GM04503 (cell line): Measurements from ENCODE around the gene GCM1.

ENCODE experiments used
- DNase-seq: peaks from one replicate; pipeline ENCODE4 v3.0.0-alpha.2; 2012; ENCODE audit warnings: low read depth

Gene GCM1

GRCh38 chr6:53107091-53107490, 41.5 kb downstream of the GCM1 start:
- DNase-seq, result no peak

GRCh38 chr6:53104916-53105315, 43.7 kb downstream of the GCM1 start:
- DNase-seq, result no peak

- DNase-seq, result no peak
Observed at GRCh38 chr6:53103993-53104675, 44.5 kb downstream of the GCM1 start.

- no peak for DNase-seq
Observed at GRCh38 chr6:53101006-53101405, 47.6 kb downstream of the GCM1 start.

GRCh38 chr6:53100561-53100960, 48.1 kb downstream of the GCM1 start:
- no peak for DNase-seq

GRCh38 chr6:53095716-53096115, 52.9 kb downstream of the GCM1 start:
- no peak for DNase-seq

- no peak for DNase-seq
Observed at GRCh38 chr6:53095270-53095669, 53.4 kb downstream of the GCM1 start.

GRCh38 chr6:53090576-53090975, 58.1 kb downstream of the GCM1 start:
- DNase-seq, result no peak

GRCh38 chr6:53089948-53090347, 58.7 kb downstream of the GCM1 start:
- DNase-seq, result no peak

- DNase-seq, result no peak
Observed at GRCh38 chr6:53086302-53086701, 62.3 kb downstream of the GCM1 start.

- no peak for DNase-seq
Observed at GRCh38 chr6:53080813-53081212, 67.8 kb downstream of the GCM1 start.
